GM12891 (cell line): Measurements from ENCODE around the gene POR.

Experiments
- POLR2A ChIP-seq: IDR thresholded peaks from 2 replicates; pipeline ENCODE4 v1.6.1; 2011; ENCODE audit warnings: low read depth, low read length, control low read depth
- POLR2AphosphoS5 ChIP-seq: IDR thresholded peaks from 2 replicates; pipeline ENCODE4 v1.6.1; 2011; ENCODE audit warnings: low read depth, low read length, control low read depth
- TAF1 ChIP-seq: IDR thresholded peaks from 2 replicates; pipeline ENCODE4 v1.6.1; 2011; ENCODE audit warnings: low read depth, low read length, control low read depth

DNA sequence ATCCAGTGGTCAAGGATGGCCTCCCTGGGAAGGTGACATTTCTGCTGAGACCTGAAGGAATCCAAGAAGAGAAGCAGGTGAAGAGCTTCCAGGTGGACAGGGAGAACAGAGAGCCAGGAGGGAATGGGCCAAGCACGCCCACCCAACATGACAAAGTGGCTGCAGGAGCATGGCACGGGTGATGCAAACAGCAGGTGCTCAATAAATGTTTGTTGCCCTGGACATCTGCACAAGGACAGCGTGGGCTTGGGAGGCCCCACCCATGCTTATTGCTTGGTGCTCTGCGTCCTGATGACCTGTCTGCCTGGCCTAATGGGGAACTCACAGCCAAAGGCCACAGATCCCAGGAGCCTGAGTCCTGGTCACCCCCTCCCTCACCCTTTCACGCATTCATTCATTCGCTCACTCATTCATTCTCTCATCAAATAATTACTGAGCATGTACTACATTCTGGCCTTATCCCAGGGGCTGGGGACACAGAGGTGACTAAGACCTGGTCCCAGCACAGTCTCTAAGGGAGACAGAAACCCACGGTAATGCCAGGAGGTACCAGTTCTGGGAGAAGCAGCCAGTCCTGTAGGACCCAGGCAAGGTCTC, 23.0 kb upstream of the POR start:
- TF ChIP-seq POLR2A (no peak), POLR2AphosphoS5 (no peak), TAF1 (no peak)
